H7 (cell line): ENCODE measurements around the gene AQP9. TPM values are rescaled to one million over a fixed set of nuclear protein-coding genes. Genes with fewer than 3 reads are reported as not detected.

ENCODE experiments used
- total RNA-seq: library from RNA; depleted of rRNA; stranded (reverse); fragments of >200 nt; shearing (Covaris generic); gene quantifications from 2 replicates; pipeline ENCODE4 v1.2.3, GENCODE V29; 2014; rRNA removed

Gene AQP9
- total RNA-seq, 1 experiment from 2014 or later: not detected

Other genes with a start within 250 kb of the AQP9 start
- gene ALDH1A2, start 72.7 kb upstream of the AQP9 start, total RNA-seq: 0.10 TPM in 1 of 2 replicates, not detected in the other